SK-N-SH (cell line): ENCODE data around the gene ASTL. TPM values are rescaled to one million over a fixed set of nuclear protein-coding genes. Genes with fewer than 3 reads are reported as not detected.

ENCODE experiments used
- CTCF ChIA-PET: fragments of 300-600, 350-600 bp; formaldehyde crosslinking; extraction: SDS; loops from one replicate; lab custom pipeline; 2021; lab: Yijun Ruan, JAX
- POLR2A ChIA-PET: fragments of 350-600 bp; sonication (Branson Sonifier 250); formaldehyde crosslinking; extraction: SDS; loops from one replicate; lab custom pipeline; 2020; ENCODE audit warnings: antibody characterized with exemption, inconsistent platforms; lab: Yijun Ruan, JAX
- DNase-seq: peaks from one replicate; pipeline ENCODE4 v3.0.0; 2012
- H2AFZ ChIP-seq: fragments of 200-600 bp; sonication (generic); 2 replicates; pipeline ENCODE4 v1.8.1; 2016; ENCODE audit warnings: antibody characterized with exemption, mild to moderate bottlenecking, low read depth
- H3F3A ChIP-seq: fragments of 200-600 bp; sonication (generic); replicated peaks from 2 replicates; pipeline ENCODE3; 2016; ENCODE audit warnings: antibody characterized with exemption, mild to moderate bottlenecking; ENCODE audit not compliant: insufficient read depth
- H3K27ac ChIP-seq, 2 experiments: fragments of 200-500 bp in 1 of 2; fragments of 200-600 bp in 1 of 2; sonication (Bioruptor generic) in 1 of 2; sonication (generic), shearing (Covaris generic) in 1 of 2; 2 replicates each; pipeline versions ENCODE4 v1.5.1 to v1.6.1; 2014 to 2016; ENCODE audit warnings: low read depth in 2 of 2, inconsistent platforms in 1 of 2, low read length in 1 of 2, mild to moderate bottlenecking in 1 of 2, mixed read lengths in 1 of 2
- H3K27me3 ChIP-seq: fragments of 200-600 bp; sonication (generic), shearing (Covaris generic); 2 replicates; pipeline ENCODE4 v1.6.1; 2016; ENCODE audit warnings: mixed run types; ENCODE audit not compliant: insufficient read depth
- H3K36me3 ChIP-seq, 2 experiments: fragments of 200-500 bp in 1 of 2; fragments of 200-600 bp in 1 of 2; sonication (Bioruptor generic) in 1 of 2; sonication (generic) in 1 of 2; replicated peaks in 1 of 2; 2 replicates each; pipeline versions ENCODE3 to v1.5.1; 2014 to 2016; ENCODE audit warnings: low read length in 1 of 2, mild to moderate bottlenecking in 1 of 2; ENCODE audit not compliant: insufficient read depth in 2 of 2, control insufficient read depth in 1 of 2
- H3K4me1 ChIP-seq, 2 experiments: fragments of 200-500 bp in 1 of 2; fragments of 200-600 bp in 1 of 2; sonication (Bioruptor generic) in 1 of 2; sonication (generic), shearing (Covaris generic) in 1 of 2; 2 replicates each; pipeline versions ENCODE4 v1.5.1 to v1.6.1; 2014 to 2016; ENCODE audit warnings: low read depth in 1 of 2, low read length in 1 of 2, mixed run types in 1 of 2; ENCODE audit not compliant: insufficient read depth in 2 of 2, control insufficient read depth in 1 of 2
- H3K4me2 ChIP-seq: fragments of 200-600 bp; sonication (generic), shearing (Covaris generic); 2 replicates; pipeline ENCODE4 v1.6.1; 2017; ENCODE audit warnings: mixed run types
- H3K4me3 ChIP-seq, 2 experiments: fragments of 200-500 bp in 1 of 2; fragments of 200-600 bp in 1 of 2; sonication (Bioruptor generic) in 1 of 2; sonication (generic), shearing (Covaris generic) in 1 of 2; 2 replicates each; pipeline versions ENCODE4 v1.5.1 to v1.8.1; 2014 to 2016; ENCODE audit warnings: low read depth in 2 of 2, inconsistent platforms in 1 of 2, low read length in 1 of 2, mild to moderate bottlenecking in 1 of 2, mixed read lengths in 1 of 2, moderate library complexity in 1 of 2
- H3K79me2 ChIP-seq: fragments of 200-600 bp; sonication (generic); 2 replicates; pipeline ENCODE4 v1.8.1; 2017; ENCODE audit warnings: mild to moderate bottlenecking; ENCODE audit not compliant: insufficient read depth
- H3K9ac ChIP-seq: fragments of 200-600 bp; sonication (generic); 2 replicates; pipeline ENCODE4 v1.6.1; 2017; ENCODE audit warnings: mixed run types
- H3K9me2 ChIP-seq: fragments of 200-600 bp; sonication (generic); 2 replicates; pipeline ENCODE4 v1.6.1; 2017; ENCODE audit warnings: mixed run types
- H3K9me3 ChIP-seq: fragments of 200-600 bp; sonication (generic); 2 replicates; pipeline ENCODE4 v1.6.1; 2017; ENCODE audit warnings: mixed run types, mild to moderate bottlenecking, moderate library complexity
- H4K20me1 ChIP-seq: fragments of 200-600 bp; sonication (generic); 2 replicates; pipeline ENCODE4 v1.6.1; 2017; ENCODE audit warnings: mild to moderate bottlenecking, mixed run types; ENCODE audit not compliant: insufficient read depth
- ELF1 ChIP-seq: IDR thresholded peaks from 2 replicates; pipeline ENCODE4 v1.4.0; 2012
- EP300 ChIP-seq, 2 experiments: IDR thresholded peaks; 2 replicates each; pipeline versions ENCODE4 v1.4.0 to v1.6.1; 2012; ENCODE audit warnings: borderline replicate concordance in 1 of 2, low read depth in 1 of 2, low read length in 1 of 2
- EZH2phosphoT487 ChIP-seq: fragments of 200-600 bp; sonication (generic); IDR thresholded peaks from 2 replicates; pipeline ENCODE4 v1.6.1; 2017; ENCODE audit warnings: low read depth, mixed run types, mild to moderate bottlenecking, antibody characterized with exemption, moderate library complexity, borderline replicate concordance
- FOSL2 ChIP-seq: IDR thresholded peaks from 2 replicates; pipeline ENCODE4 v1.4.0; 2012; ENCODE audit warnings: low read depth, mild to moderate bottlenecking, moderate library complexity, borderline replicate concordance
- FOXJ3 ChIP-seq: sonication (generic); formaldehyde crosslinking; IDR thresholded peaks from 2 replicates; pipeline ENCODE4 v1.5.1; 2020; ENCODE audit warnings: mild to moderate bottlenecking, missing genetic modification reagents
- FOXM1 ChIP-seq: IDR thresholded peaks from 2 replicates; pipeline ENCODE4 v1.4.0; 2012; ENCODE audit warnings: low read depth, mild to moderate bottlenecking
- GABPA ChIP-seq: IDR thresholded peaks from 2 replicates; pipeline ENCODE4 v1.4.0; 2012; ENCODE audit warnings: low read depth, mild to moderate bottlenecking
- GATA2 ChIP-seq: sonication (generic); formaldehyde crosslinking; IDR thresholded peaks from 2 replicates; pipeline ENCODE4 v1.5.0; 2020; ENCODE audit warnings: mild to moderate bottlenecking, missing genetic modification reagents
- POLR2AphosphoS5 ChIP-seq: IDR thresholded peaks from 2 replicates; pipeline ENCODE4 v1.6.1; 2012; ENCODE audit warnings: low read depth, low read length
- RAD21 ChIP-seq: IDR thresholded peaks from 2 replicates; pipeline ENCODE4 v1.6.1; 2012; ENCODE audit warnings: mild to moderate bottlenecking, low read length
- RFX5 ChIP-seq: IDR thresholded peaks from 2 replicates; pipeline ENCODE4 v1.6.1; 2012; ENCODE audit warnings: mild to moderate bottlenecking, improper control_type of control experiment, low read length
- RXRA ChIP-seq: IDR thresholded peaks from 2 replicates; pipeline ENCODE4 v1.4.0; 2012; ENCODE audit warnings: low read depth, mild to moderate bottlenecking, borderline replicate concordance
- TAF1 ChIP-seq: IDR thresholded peaks from 2 replicates; pipeline ENCODE4 v1.6.1; 2012; ENCODE audit warnings: low read depth, mild to moderate bottlenecking, low read length, moderate library complexity, borderline replicate concordance
- TCF12 ChIP-seq: IDR thresholded peaks from 2 replicates; pipeline ENCODE4 v1.4.0; 2012
- TEAD4 ChIP-seq: IDR thresholded peaks from 2 replicates; pipeline ENCODE4 v1.4.0; 2012; ENCODE audit warnings: mild to moderate bottlenecking, borderline replicate concordance; ENCODE audit not compliant: insufficient read depth
- WGBS: methylation state at CpG from one replicate; pipeline ENCODE4 v1.1.6; 2017; ENCODE audit warnings: low lambda C conversion rate; 5-methylcytosine and 5-hydroxymethylcytosine counted together
- polyA plus RNA-seq, 3 experiments: library from polyadenylated mRNA; depleted of rRNA; stranded (reverse); fragments of >200 nt; gene quantifications; 2 replicates each; pipeline ENCODE4 v1.2.3, GENCODE V29; 2012
- TF ChIP-seq, protein P1 (sequence below): fragments of 150-350 bp; IDR thresholded peaks from 2 replicates; pipeline ENCODE4 v1.6.1; 2016; ENCODE audit warnings: mild to moderate bottlenecking, low read depth, low read length
- TF ChIP-seq, protein P2 (sequence below): IDR thresholded peaks from 2 replicates; pipeline ENCODE4 v1.6.1; 2012; ENCODE audit warnings: mild to moderate bottlenecking, low read depth, low read length, moderate library complexity
- TF ChIP-seq, protein P3 (sequence below): fragments of 150-350 bp; IDR thresholded peaks from 2 replicates; pipeline ENCODE4 v1.6.1; 2017; ENCODE audit warnings: antibody characterized with exemption, low read length, low read depth, borderline replicate concordance
- TF ChIP-seq, protein P4 (sequence below): IDR thresholded peaks from 2 replicates; pipeline ENCODE4 v1.4.0; 2012; ENCODE audit warnings: low read depth, borderline replicate concordance
- TF ChIP-seq, protein P5 (sequence below): IDR thresholded peaks from 2 replicates; pipeline ENCODE4 v1.4.0; 2012; ENCODE audit warnings: low read depth, borderline replicate concordance

The ASTL gene
- polyA plus RNA-seq, 1 of the 3 experiments (the other 2 are of a cell fraction): not detected

DNA sequence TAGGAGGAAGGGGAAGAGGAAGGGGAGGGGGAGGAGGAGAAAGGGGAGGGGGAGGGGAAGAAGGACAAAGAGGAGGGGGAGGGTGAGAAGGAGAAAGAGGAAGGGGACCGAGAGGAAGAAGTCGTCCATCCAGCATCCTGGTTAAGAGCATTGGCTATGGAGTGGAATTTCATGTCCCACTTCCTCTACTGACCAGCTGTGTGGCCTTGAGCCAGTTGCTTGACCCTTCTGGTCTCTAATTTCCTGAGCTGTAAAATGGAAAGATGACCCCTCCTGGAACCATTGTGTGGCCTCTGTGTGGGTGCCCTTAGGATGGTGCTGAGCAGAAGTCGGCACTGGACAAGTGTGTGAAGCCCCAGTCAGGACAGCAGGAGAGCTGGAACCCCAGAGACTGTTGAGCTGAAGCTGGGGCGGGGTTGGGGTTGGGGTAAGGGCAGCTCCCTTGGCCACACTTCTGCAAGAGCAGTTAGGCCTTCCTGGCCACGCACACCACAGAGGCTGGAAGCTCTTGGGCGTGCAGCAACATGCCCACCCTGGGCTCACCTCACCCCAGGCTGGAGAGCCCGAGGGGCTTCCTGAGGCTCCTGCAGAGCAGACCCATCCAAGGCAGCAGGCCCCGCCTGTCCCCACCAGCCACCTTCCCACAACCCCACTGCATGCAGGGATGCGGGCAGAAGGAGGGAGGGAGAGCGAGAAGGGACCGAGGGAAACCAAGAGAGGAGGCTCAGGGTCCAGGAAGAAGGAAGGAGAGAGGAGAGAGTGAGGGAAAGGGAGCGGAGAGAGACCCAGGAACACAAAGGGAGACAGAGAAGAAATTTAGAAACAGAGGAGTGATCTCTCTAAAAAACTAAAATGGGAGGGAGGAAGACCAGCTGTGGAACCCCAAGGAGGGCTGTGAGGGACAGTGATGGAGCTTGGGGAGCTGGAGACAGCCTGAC, 38.2 kb downstream of the ASTL start:
- no peak overlapping the region for H3K9ac ChIP-seq
- no peaks in the 10 kb centered on the region for H3K36me3 ChIP-seq
- H3K27me3 ChIP-seq: no peaks in the 10 kb centered on the region
- H2AFZ ChIP-seq: no peak overlapping the region
- H3K79me2 ChIP-seq: no peaks in the 10 kb centered on the region
- DNase-seq: peak; percentile 23
- no peak overlapping the region for H3K27ac ChIP-seq
- CTCF ChIA-PET: interaction anchor here (1.6 to 3.2 kb wide), 3 partner anchors 11 to 74 kb away, joined by 5 to 15 read pairs (median 6); no protein-coding TSS in a partner anchor
- no peak overlapping the region for H3K4me3 ChIP-seq
- TF ChIP-seq TCF12 (no peak), GATA2 (no peak), FOSL2 (no peak), POLR2AphosphoS5 (no peak), RXRA (no peak), FOXM1 (no peak), ELF1 (no peak), FOXJ3 (CRISPR knock-in tag) (no peak), TEAD4 (no peak), GABPA (no peak), RFX5 (no peak), EP300 (IDR thresholded peaks at IDR 0.05; ENCODE audit: borderline replicate concordance in 1 of 2, low read depth in 1 of 2, low read length in 1 of 2) (no peak), EZH2phosphoT487 (no peak), RAD21 (no peak), TAF1 (no peak)
- TF ChIP-seq, protein P1, sequence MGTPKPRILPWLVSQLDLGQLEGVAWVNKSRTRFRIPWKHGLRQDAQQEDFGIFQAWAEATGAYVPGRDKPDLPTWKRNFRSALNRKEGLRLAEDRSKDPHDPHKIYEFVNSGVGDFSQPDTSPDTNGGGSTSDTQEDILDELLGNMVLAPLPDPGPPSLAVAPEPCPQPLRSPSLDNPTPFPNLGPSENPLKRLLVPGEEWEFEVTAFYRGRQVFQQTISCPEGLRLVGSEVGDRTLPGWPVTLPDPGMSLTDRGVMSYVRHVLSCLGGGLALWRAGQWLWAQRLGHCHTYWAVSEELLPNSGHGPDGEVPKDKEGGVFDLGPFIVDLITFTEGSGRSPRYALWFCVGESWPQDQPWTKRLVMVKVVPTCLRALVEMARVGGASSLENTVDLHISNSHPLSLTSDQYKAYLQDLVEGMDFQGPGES: no peak
- TF ChIP-seq, protein P2, sequence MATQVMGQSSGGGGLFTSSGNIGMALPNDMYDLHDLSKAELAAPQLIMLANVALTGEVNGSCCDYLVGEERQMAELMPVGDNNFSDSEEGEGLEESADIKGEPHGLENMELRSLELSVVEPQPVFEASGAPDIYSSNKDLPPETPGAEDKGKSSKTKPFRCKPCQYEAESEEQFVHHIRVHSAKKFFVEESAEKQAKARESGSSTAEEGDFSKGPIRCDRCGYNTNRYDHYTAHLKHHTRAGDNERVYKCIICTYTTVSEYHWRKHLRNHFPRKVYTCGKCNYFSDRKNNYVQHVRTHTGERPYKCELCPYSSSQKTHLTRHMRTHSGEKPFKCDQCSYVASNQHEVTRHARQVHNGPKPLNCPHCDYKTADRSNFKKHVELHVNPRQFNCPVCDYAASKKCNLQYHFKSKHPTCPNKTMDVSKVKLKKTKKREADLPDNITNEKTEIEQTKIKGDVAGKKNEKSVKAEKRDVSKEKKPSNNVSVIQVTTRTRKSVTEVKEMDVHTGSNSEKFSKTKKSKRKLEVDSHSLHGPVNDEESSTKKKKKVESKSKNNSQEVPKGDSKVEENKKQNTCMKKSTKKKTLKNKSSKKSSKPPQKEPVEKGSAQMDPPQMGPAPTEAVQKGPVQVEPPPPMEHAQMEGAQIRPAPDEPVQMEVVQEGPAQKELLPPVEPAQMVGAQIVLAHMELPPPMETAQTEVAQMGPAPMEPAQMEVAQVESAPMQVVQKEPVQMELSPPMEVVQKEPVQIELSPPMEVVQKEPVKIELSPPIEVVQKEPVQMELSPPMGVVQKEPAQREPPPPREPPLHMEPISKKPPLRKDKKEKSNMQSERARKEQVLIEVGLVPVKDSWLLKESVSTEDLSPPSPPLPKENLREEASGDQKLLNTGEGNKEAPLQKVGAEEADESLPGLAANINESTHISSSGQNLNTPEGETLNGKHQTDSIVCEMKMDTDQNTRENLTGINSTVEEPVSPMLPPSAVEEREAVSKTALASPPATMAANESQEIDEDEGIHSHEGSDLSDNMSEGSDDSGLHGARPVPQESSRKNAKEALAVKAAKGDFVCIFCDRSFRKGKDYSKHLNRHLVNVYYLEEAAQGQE: no peak
- TF ChIP-seq, protein P3, sequence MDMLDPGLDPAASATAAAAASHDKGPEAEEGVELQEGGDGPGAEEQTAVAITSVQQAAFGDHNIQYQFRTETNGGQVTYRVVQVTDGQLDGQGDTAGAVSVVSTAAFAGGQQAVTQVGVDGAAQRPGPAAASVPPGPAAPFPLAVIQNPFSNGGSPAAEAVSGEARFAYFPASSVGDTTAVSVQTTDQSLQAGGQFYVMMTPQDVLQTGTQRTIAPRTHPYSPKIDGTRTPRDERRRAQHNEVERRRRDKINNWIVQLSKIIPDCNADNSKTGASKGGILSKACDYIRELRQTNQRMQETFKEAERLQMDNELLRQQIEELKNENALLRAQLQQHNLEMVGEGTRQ: no peak
- TF ChIP-seq, protein P4, sequence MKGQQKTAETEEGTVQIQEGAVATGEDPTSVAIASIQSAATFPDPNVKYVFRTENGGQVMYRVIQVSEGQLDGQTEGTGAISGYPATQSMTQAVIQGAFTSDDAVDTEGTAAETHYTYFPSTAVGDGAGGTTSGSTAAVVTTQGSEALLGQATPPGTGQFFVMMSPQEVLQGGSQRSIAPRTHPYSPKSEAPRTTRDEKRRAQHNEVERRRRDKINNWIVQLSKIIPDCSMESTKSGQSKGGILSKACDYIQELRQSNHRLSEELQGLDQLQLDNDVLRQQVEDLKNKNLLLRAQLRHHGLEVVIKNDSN: no peak
- TF ChIP-seq, protein P5, sequence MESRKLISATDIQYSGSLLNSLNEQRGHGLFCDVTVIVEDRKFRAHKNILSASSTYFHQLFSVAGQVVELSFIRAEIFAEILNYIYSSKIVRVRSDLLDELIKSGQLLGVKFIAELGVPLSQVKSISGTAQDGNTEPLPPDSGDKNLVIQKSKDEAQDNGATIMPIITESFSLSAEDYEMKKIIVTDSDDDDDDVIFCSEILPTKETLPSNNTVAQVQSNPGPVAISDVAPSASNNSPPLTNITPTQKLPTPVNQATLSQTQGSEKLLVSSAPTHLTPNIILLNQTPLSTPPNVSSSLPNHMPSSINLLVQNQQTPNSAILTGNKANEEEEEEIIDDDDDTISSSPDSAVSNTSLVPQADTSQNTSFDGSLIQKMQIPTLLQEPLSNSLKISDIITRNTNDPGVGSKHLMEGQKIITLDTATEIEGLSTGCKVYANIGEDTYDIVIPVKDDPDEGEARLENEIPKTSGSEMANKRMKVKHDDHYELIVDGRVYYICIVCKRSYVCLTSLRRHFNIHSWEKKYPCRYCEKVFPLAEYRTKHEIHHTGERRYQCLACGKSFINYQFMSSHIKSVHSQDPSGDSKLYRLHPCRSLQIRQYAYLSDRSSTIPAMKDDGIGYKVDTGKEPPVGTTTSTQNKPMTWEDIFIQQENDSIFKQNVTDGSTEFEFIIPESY: no peak
- no peaks in the 10 kb centered on the region for H3K9me3 ChIP-seq
- no peaks in the 10 kb centered on the region for H4K20me1 ChIP-seq
- POLR2A ChIA-PET: no interaction called here
- H3K4me2 ChIP-seq: no peak overlapping the region
- peaks cover 0 to 3% of the 10 kb centered on the region in 2 experiments; a peak in 1 of 4 replicates for H3K4me1 ChIP-seq
- 82% methylated on average over 9 of the region's 12 CpGs for WGBS
- H3F3A ChIP-seq: no peaks in the 10 kb centered on the region
- H3K9me2 ChIP-seq: no peaks in the 10 kb centered on the region
